SKM-1 treated with dmso at 0.1 percent for 144 hours (cell line): ENCODE measurements around the gene VSIR.

Experiments
- DNase-seq: peaks from one replicate; lab custom pipeline; 2025; ENCODE audit not compliant: unreplicated experiment; lab: John Stamatoyannopoulos, UW

The VSIR gene

DNA sequence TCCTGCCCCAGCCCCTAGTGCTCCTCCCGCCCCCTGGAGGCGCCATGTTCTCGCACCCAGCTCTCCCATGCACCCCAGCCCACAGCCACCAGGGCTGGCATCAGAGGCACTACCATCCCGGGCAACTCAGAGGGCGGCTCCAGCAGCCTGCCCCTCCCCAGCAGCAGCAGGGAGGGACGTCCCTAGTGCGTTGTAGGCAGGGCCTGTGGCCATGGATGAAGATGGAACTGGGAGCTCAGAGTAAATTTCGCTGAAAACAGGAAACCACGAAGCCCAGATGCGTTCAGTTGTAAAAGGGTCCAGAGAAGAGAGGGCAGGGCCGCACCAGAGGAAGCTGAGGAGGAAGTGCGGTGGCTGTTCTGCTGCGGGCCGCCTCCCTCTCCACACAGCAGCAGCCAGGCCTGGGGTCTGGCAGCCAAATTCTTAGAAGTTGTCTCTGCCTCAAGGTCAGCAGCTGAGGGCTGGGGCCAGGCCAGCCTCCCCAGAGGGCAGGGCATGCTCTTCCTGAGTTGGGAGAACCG is 24.6 kb downstream of the VSIR start:
- DNase-seq, result peak; percentile 98

DNA sequence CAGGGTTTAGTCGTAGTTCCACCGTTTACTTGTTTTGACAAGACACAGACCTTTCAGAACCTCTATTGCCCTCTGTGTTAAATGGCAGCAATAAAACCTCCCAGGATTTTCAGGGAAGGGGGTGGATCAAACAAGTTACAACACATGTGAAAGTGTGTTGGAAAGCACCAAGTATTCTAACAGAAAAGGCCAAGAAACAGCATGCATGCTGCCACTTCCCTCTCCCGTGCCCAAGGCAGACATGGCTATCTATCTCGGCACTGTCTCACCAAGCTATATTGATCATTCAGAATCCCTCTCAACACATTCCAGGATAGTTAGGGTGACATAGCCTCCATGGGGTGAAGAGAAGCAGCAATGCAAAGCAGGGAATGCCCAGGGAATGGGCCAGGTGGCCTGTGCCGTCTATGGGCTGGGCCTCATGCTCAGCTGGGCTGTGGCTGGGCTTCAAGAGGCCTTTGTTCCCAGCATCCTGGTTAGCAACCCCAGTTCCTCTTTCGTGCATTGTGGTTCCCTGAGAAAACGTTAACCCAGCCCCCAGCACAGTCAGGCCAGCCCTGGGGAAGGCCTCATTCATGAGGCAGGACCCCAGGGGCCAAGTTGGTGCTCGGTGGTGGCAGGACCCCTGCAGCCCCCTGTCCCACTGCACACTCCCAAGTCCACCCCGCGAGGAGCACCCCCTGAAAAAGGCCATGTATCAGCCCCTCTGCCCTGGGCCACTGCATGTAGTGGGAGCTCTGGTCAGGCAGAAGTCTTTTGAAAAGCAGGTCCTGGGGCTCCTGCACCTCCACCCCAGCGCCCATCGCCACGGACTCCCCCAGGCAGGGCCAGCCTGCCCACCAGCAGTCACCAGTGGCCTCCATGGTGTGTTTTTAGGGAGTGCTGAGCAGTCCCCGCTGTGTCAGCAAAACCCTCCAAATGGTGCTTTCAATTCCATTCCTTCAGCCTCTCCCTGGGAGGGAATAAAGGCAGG is 25.5 kb downstream of the VSIR start:
- peak; percentile 85 for DNase-seq

DNA sequence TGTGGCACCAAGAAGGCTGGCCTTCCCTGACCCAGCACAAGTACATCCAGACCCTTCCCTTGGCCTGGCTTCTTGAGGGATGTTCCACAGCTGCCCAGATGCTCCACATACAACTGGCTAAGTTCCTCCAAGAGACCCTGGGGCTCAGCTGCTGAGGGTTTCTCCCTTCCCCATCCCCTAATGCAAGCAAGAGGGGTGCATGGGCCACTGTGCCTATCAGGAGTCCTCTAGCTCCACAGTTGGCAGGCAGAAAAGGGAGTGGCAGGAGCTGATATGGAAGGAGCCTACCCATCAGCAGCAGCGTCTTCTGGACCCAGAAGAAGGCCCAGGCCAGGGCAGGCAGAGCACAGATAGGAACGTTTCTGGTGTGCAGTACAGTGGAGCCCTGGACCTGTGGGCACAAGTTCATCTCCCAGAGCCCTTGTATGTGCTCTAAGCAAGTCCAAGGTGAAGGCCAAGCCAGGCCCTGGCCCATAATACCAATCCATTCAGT is 26.2 kb downstream of the VSIR start:
- no peak for DNase-seq

DNA sequence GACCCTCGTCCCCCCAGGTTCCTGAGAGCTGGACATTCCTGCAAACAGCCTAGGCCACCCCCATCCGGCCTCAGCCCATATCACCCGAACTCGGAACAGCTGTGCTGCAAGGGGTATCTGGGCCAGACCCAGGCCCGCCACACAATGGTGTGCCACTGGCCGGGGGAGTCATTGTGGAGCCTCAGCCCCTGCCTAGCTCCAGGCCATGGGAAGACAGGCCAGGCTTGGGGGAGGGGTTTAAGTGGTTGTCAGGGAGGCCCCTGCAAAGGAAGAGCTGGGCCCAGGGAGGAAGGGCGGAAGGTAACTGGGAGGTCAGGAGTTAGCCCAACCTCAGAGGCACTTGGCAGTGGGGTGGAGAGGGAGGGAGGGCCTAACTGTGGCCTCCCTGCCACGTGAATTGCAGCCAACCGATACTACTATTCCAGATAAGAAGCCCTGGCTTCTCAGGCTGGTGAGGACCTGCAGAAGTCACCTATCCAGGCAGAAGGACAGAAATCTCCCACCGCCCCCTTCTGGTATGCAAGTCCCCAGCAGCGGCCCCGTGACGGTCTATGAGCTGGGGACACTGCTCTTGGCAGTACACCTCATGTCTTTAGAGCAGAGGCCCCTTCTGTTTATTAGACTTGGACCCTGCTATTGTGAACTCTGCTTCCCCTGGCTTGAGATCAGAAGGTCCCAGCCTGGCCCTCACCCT is 26.8 kb downstream of the VSIR start:
- peak; percentile 96 for DNase-seq

DNA sequence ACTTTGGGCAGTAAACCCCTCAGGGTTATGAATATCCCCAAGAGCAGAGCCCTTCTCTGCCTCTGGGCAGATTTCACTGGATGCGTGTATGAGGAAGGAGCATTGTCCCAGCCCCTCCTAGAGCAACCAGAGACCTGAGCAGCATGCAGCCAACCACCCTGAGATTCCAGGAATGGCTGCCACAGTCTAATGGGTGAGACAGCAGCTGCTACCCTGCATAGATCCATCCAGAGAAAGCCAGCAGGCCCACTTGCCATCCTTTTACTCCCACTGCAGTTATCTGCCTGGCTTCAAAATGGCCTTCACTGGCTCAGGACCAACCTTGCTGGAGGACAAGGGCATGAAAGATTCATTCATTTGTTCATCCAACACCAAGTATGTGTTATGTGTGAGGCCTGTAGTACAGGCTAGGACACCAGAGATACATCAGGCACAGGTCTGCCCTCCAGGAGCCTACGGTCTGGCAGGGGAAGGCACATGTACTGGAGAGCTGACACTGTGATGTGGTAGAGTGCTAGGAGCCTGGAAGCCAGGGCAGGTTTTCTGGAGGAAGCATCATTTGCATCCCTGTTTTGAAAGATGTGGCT is 27.6 kb downstream of the VSIR start:
- no peak for DNase-seq

DNA sequence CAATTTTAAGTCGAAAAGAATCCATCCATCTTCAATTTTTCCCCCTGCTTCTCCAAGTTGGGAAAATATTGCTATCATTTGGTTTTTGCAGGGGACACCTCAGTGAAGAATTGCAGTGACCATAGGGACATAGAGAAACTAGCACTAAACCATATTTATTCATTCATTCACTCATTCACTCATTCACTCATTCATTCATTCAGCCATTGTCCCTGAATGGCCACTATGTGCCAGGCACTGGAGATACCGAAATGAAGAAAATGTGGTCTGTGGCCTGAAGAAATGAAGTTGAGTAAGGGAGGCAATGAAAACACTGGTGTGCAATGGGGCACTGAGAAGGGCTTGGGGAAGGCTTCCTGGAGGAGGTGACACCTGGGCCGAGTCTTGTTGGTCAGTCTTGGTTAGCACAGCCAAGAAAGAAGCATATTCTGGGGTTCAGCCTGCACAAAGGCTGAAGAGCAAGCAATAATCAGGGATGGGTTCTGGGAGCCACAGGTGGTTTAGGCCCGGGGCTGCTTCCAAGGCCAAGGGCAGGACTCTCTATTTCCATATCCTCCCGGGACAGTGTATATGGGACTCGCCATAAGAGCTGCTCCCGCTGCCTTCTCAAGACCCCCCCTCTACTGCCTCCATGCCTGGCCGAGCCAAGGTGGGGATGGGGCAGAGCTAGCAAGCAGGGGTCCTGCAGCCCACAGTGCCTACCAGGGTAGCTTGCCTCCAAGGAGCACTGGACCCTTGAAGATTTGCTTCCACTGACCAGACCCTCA is 28.2 kb downstream of the VSIR start:
- no peak for DNase-seq

DNA sequence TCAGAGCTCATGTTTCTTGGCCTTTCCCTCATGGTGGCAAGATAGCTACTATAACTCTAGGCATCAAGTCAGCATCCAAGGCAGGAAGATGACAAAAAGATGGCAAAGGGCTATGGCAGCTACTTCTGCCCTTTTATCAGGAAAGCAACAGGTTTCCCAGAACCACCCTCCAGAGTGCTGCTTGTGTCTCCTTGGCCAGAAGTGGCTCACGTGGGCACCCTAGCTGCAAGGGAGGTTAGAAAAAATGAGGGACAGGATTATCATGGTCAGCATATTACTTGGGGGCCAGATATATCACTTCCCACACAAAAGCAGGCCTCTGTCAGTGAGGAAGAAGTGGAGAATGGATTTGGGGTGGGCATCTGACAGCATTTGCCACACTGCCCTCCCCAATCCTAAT is 29.5 kb downstream of the VSIR start:
- DNase-seq, result no peak

DNA sequence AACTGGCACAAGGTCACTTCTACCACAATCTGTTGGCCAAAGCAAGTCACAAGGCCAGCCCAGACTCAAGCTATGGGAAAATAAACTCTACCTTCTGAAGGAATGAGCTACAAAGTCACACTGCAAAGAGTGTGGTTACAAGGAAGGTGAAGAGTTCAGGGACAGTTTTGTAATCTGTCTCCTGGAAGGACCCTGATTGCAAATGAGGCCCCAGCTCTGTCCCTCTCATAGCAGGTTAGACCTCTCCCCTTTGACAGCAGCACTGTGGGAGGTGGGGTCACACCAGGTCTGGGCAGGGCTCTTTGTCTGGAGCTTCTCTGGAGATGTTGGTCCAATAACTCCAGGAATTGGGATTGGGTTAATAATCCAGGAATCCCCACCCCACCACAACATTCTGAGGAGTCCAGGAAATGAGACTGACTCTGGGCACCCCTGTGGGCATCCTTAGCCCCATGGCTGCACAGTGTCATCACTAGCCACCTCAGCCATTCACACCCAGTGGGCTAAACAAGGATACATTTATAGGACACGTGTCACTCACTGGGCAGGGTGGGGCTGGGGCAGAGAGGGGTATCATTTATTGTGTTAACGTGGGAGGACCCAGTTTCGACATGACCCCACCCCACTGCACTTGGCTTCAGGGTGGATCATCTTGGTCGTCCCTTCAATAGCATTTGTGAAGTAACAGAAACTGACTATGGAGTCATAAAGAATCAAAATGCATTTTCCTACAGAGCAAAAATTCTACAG is 30.1 kb downstream of the VSIR start:
- peak; percentile 78 for DNase-seq

DNA sequence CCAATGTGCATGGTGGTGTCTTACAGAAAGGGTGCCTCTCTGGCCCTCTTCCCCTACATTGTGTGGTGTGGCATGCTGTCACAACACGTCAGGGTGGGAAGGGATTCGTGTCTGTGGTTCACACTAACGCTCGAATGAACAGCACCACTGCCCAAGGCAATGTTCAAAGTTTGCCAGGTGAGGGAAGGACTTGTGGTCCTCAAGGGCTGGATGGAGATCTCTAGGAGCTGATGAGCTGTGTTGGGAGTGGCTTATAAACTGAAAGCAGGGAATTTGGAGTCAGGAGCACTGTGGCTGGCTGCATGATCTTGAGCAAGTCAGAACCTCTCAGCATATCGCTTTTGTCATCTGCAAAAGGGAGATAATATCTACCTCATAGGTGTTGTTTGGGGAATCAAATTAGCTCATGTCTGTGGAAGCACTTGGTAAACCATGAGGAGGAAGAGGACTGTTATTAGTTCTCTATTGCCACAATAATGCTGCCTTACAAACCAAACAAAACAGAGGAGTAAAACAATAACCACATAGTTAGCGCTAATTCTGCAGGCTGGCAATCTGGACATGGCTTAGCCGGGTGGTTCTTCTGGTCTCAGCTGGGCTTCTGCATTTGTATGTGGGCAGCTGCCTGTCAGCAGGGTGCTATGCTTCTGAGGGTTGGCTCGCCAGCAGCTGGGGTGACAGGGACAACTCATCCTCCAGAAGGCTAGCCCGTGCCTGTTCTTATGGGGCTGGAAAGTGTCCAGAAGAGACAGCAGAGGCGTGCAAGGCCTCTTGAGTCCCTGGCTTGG is 30.8 kb downstream of the VSIR start:
- DNase-seq, result peak; percentile 67

DNA sequence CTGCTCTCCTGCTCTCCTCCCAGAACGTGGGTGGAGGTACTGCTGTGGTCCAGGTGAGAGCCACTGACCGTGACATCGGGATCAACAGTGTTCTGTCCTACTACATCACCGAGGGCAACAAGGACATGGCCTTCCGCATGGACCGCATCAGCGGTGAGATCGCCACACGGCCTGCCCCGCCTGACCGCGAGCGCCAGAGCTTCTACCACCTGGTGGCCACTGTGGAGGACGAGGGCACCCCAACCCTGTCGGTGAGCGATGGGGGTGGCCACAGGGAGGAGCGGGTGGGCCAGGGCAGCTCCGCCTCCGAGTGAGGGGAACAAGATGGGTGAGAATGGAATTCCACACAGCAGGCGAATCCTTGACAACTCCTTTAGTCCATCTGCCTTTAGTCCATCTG is 31.6 kb downstream of the VSIR start:
- no peak for DNase-seq

DNA sequence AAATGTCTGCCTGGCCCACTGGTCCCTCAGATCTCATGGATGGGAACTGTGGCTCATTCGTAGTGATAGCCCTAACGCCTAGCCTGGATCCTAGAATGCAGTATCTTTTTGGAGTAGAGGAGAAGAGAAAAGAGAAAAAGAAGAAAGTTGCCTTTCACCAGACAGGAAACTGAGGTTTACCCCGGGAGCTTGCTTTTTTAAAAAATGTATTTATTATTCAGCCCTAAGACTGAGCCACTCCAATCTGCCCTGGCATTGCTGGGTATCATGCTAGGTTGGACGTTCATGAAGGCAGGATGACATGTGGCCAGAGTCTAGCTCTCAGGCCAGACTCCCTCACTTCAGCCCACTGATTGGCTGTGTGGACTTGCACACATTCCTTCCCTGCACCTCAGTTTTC is 32.3 kb downstream of the VSIR start:
- no peak for DNase-seq

DNA sequence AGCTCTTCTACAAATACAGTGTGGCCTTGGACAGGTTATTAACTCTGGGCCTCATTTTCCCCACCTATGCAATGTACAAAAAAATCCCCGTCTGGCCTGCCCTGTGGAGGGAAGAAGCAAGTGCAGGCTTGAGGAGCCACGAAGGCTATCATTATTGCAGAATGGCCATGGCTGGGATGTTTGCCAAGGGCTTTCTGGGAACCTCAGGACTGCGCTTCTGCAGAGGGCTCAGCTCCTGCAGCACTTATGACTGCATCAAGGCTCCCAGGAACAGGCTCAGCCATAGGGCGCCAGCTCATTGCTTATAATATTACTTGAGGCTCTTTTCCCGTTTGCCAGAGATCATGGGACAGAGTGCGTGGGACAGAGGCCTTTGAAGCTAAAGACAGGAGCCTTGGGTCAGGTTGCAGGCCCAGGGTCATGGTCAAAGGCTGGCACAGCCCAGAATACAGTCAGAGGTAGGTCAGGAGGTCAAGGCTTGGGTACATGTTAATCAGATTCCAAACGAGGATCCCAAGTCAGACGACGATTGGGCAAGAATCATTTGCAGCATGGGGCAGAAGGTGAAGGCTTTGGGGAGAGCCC is 33.2 kb downstream of the VSIR start:
- DNase-seq, result no peak

DNA sequence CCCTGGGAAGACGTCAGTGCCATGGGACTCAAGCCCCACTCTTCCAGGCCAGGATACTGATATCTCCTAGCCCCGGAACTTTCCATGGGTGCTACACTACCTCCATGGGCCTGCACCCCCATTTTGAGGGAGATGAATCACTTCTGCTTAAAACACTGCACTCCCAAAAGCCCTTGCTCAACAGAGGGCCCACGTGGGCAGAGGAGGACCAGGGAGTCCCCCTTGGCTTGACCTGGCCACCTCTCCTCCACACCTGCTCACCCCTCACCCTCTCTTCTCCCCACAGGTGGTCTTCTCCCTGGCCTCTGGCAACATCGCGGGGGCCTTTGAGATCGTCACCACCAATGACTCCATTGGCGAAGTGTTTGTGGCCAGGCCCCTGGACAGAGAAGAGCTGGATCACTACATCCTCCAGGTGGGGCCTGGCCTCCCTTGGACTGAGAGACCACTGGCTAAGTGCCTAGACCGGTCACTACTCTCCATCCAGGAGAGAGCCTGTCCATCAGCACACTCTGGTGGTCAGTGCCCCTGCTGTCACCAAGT is 33.9 kb downstream of the VSIR start:
- no peak for DNase-seq

DNA sequence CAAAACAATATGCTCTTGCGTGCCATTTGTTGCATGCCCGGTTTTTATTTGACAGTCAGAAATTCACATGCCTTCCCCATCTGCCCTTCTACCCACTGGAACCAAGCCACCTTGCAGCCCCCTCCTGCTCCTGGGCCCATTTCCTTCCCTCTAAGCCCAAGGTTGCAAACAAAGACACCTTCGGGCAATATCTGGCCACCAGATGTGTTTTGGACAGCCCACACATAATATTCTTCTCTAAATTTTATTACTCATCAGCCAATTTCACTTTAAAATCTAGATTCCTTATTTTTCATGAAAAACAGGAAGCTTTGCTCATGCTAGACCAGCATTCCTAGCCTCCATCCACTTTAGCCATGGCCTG is 35.5 kb downstream of the VSIR start:
- no peak for DNase-seq

DNA sequence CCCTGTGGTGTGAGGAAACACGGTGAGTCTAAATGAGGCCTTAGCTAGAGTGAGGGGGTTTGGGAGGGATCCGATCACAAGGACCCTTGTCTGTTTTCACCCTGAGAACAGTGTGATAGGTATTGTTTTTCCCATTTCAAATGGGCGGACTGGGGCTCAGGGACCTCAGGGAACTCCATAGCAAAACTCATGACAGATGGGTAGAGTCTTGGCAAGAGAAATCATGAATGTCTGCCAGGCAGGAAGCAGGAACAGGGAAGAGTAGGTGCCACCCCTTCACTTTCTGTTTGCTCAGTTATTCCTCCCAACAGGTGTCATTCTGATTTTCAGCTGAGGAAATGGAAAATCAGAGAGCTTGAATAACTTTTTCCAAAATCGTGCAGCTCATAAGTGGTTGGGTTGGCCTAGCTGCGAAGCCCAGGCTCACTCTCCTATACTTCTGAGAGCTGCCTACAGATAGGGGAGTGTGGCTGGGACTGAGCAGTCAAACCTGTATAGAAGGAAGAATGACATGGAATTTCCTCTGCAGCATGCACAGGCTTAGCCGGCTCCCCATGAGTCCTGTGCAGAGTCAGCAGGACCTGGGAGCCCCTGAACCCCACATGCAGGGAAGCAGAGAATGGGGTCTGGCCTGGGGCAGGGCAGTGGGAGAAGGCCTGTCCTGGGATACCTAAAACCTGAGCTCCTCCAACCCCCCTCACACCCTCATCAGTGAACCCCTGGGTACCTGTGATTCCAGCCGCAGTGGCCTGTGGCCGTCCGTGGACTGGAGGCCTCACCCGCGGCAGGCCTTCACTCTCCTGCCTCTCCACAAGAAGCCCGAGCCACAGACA is 36.1 kb downstream of the VSIR start:
- no peak for DNase-seq

DNA sequence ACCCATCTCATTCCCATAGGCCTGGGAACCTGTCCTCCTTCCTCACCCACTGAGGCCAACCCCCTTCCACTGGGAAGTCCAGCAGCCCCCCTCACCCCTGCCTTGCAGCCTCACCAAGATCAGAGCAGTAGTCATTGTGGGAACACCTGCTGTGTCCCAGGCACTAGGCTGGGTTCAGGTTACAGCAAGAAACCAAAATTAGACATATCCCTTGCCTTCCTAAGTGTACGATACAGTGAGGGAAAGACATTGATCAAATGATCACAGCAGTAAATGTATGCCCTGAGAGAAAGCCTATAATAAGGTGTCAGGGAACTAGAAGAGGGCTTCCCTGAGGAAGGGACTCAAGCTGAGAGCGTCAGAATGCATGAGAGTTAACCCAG is 36.8 kb downstream of the VSIR start:
- DNase-seq, result no peak

DNA sequence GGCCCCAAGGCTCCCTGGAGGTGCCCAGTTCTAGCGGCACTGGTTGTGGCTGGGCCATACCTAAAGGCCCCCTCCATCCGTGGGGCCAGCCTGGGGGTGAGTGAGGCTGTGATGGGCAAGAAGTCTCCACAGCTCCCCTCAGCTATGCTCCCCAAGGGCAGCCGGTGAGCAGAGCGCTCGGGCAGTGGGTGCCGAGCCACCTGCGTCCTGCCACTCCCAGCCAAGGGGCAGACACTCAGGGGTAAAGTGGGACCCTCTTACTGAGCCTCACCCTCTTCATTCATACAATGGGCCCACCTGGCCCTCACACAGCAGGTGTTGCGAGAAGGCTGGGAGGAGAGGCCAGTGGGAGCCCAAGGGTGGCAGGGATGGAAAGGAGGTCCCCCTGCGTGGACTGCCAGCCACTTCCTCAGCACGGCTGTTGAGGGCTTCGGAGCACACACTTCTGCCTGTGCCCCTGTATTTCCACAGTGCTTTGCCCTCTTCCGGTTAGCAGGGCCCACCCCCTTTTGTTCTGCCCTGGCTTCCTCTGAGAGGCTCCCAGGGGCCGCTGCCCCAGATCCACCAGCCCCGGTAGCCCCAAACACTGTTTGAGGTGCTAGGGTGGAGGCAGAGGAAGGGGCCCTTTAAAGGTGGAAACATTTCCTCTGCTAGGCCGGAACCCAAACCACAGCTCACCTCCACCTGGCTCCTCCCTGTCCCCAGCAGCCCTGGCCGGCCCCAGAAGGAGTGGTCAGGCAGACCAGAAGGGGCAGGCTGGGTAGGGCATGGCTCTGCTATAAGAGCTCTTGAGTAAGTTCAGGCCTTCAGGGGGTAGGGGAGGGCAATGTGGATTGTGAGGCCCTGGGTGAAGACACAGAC is 37.4 kb downstream of the VSIR start:
- no peak for DNase-seq
